SH-SY5Y (cell line): Measurements from ENCODE around the gene PALM.

Source experiments
- GATA2 ChIP-seq: IDR thresholded peaks from 2 replicates; pipeline ENCODE4 v1.6.1; 2011; ENCODE audit warnings: mild to moderate bottlenecking, low read depth, low read length
- GATA3 ChIP-seq: IDR thresholded peaks from 2 replicates; pipeline ENCODE4 v1.6.1; 2011; ENCODE audit warnings: low read depth, mild to moderate bottlenecking, low read length, moderate library complexity

The PALM gene

DNA sequence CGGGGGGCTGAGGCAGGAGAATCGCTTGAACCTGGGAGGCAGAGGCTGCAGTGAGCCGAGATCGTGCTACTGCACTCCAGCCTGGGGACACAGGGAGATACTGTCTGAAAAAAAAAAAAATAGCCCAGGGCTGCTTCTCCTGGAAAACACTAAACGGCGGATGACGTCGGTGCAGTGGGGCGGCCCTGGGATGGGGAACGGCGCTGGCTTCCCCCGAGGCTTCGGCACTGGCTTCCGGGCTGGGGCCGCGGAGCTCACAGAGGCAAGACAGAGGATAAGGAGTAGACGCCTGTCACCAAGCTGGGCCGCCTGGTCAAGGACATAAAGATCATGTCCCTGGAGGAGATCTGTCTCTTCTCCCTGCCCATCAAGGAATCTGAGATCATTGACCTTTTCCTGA lies 18.5 kb upstream of the PALM start:
- no peak for TF ChIP-seq GATA3

DNA sequence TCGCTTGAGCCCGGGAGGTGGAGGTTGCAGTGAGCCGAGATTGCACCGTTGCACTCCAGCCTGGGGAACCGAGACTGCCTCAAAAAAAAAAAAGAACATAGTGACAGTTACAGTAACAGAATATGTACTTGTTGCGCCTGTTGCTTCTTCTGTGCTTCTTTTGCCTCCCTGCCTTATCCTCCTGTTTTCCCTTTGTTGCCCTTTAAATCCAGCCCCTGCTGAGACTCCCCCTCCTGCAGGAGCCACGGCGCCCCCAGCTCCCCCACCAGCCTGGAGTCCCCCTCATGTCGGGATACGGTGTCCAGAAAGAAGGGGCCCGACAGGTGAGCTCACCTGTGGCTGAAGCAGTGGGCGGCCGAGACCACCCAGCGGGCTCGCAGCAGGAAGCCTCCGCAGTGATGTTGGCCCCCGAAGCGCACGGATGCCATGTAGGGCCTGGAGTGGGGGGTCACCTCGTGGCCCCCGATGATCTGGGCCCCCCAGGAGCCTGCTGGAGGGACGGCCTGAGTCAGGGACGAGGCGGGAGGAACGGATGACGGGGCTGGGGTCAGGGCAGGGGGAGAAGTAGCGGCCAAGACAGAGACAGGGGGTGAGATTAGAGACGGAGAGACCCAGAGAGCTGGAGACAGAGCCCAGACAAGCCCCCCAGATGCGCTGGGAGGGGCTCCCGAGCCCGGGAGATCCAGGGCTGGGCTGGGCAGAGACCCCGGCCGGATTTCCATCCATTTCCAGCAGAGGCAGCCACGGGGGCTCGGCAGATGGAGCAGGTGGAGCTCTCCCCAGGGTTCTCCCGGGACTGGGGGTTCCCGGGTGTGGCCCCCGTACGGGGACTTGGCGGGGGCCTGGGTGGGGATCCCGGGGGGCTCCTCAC lies 14.0 kb upstream of the PALM start:
- TF ChIP-seq GATA3 (no peak), GATA2 (no peak)

DNA sequence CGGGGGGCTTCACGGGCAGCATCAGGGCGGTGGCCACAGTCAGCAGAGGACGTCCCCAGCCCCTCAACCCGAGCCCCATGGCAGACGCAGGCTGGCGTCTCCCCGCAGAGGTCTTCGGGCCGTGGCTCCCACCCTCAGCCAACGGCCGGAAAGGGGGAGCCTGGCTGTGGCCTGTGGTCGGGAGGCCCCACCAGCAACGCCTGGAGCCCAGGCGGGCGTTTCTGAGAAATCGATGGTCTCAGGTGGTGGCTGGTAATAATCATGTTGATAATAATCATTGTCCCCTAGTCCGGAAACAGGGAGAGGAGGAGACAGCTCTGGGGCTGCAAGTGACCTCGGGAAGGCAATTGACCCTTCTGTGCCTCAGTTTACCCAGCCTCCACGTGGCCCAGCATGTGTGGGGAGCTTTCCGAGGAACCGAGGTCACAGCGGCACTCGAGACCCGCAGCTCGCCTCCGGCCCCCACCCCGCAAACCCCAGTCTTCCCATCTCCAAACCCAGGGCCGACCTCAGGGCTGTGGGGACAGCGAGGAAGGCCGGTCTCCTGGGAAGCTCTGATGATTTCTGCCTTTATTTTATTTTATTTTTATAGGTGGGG lies 13.3 kb upstream of the PALM start, which contains the start of gene PRSS57:
Gene PRSS57, minus strand, starts transcription at position 101 of the 598 bp plus-strand sequence. Its CDS starts 22 bp downstream, at position 79.
- TF ChIP-seq GATA3 (no peak), GATA2 (no peak)

DNA sequence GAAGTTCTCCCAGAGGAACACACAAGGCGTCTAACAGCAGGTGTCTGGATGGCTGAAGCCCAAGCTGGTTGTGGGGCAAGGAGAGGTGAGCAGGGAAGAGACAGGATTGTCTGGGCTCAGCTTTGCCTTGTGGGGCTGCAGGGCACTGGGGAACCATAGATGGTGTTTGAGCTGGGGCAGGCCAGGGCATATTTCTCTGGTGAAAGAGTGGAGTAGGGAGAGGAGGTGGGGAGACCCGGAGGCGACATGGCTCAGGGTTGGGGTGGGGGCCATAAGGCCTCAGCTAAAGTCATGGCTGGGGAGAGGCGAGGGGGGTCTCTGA lies 5.4 kb upstream of the PALM start:
- TF ChIP-seq GATA2 (no peak), GATA3 (no peak)

DNA sequence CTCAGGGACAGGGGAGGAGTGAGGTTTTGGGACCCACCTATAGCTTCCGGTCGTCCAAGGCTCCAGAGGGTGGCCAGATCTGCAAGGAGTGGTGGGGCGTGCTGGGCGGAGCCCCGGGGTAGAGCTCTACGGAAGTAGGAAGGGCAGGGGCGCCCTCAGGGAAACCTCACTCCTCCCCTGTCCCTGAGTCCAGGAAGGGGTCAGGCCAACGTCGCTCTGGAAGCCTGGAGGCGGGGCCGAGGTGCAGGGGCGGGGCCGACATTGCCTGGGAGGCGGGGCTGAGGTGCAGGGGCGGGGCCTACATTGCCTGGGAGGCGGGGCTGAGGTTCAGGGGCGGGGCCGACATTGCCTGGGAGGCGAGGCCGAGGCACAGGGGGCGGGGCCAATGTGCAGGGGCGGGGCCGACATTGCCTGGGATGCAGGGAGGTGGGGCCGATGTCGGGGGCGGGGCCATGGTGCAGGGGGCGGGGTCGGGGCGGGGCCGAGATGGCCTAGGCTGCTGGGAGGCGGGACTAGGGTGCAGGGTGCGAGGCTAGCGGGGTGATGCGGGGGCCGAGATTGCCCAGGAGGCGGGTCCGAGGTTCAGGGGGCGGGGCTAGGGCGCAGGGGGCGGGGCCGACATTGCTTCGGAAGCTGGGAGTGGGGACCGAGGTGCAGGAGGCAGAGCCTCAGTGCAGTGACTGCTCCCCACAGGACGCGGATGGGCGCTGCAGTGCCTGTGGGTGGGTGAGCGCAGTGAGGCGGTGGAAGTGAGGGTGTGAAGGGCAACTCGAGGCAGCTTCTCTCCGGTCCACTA lies 4.9 kb upstream of the PALM start:
- TF ChIP-seq GATA2: no peak
- no peak for TF ChIP-seq GATA3

DNA sequence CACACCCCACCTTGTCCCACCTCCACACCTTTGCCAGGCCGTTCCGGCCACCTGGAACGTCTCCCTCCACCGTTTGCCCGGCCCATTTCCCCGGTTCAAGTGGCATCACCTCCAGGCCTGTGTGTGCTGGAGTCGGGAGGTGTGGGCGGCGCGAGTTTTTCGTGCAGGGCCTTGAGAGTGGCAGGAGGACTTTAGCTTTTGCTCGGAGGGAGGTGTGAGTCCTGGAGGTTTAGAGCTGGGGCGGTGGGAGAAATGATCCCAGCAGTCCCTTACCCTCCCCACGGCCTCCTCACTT lies 4.3 kb upstream of the PALM start:
- TF ChIP-seq GATA3: no peak
- no peak for TF ChIP-seq GATA2

DNA sequence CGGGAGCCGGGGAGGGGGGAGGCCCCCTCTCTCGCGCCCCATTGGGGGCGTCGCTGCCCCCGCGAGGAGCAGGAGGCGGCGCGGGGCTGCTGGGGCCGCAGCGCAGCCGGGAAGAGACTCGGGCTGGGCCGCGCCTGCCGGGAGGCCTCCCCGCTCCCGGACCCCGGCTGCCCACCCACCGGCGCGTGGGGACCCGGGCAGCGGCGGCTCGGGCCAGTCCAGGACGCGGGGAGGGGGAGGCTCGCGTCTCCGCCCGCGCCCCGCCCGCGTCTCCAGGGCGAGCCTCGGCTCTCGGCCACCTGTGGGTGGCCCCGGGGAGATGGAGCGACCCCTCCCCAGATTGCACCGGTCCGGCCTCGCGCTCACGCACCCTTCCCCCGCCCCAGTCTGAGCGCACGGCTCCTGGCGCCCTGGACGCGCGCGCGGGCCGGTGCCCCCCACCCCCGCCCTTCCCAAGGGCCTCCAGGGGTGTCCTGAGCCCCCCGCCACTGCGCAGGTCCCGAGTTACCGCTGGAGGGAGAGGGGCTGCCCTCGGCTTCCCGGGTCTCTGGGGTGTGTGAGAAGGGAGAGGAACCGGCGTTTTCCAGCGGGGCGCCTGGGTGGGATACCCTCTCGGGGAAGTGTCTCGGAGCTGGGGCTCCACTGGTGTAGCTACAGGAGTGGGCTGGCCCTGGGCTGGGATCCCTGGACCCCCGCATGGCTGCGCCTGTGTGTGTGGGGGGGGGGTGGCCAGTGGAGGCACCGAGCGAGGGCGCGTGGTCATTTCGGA lies 645 bp downstream of the PALM start:
- TF ChIP-seq GATA3: no peak
- no peak for TF ChIP-seq GATA2

DNA sequence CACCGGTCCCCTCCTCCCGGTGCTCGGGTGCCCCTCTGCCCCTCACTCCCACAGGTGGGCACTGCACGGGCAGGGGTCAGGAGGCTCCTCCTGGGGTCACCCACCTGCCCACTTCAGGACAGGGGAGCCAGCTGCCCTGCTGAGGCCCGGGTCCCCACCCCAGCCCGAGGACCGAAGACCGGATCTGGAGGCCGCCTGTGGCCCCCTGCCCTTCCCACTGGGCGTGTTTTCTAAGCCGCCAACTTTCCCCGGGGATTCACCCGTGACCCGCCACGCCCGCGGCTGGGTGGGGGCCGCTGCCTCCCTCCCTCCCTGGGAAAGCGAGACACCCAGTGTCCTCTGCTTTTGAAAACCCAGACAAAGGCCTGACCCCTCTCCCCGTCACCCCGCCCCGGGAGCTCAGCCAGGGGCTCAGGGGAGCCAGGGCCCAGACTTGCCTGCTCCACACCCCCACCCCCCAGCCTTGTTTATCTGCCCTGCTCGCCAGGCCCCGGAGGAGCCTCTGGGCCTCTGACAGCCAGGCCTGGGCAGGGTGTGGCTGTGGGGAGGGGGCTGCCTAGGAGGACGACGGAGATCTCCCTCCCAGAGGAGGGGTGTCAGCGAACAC lies 1.3 kb downstream of the PALM start:
- TF ChIP-seq GATA2 (no peak), GATA3 (no peak)

DNA sequence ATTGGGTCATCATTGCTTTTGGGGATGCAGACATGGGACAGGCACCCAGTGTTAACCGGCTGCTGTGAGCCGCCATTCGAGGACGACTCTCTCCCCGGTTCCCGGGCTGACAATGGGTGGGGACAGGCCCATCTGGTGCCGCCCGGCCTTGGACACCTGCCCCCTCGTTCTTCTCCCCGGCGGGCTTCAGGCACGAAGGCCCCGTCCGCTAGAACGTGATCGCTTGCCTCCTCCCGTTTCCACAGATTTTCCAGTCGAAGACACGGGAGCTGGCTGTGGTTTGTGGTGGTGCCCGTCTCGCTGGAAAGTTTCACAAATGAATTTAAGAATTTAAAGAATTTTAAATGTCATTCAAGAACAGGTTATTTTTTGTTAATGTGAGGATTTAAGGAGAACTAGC lies 2.0 kb downstream of the PALM start:
- TF ChIP-seq GATA3 (no peak), GATA2 (no peak)

DNA sequence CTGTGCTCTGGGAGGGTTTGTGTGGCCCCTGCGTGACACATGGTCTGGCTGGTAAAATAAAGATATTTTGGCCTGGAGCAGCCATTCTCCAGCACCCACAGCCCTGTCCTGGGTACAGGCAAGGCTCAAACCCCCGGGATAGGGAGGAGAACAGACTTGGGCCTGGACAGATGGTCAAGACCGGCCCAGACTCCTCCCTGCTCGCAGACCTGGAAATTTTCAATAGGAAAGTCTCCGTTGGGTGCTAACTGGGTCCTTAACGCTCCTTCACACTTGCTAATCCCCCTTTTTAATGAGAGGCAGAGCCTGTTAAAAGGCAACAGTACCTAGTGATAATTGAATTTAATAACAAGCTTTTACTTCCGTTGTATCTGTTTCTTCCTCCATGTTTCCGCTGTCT lies 2.5 kb downstream of the PALM start:
- TF ChIP-seq GATA3 (no peak), GATA2 (no peak)

DNA sequence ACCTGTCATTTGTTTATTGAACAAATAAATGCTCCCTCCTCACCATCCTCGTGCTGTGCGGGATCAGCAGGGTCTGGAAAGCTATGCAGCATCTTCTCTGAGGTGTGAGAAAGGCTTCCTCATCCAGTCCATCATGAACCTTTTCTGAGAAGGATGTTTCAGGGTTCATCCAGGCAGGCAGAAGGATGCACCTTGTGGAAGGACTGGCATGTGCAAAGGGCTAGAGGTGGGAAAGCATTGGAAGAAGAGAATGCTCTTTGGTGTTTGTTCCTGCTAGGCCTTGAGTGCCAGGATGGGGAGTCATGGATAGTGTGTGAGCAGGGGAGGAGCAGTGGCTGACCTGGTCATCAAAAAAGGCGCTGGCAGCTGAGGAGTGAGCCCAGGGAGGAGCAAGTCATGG lies 6.6 kb downstream of the PALM start:
- TF ChIP-seq GATA2 (no peak), GATA3 (no peak)

DNA sequence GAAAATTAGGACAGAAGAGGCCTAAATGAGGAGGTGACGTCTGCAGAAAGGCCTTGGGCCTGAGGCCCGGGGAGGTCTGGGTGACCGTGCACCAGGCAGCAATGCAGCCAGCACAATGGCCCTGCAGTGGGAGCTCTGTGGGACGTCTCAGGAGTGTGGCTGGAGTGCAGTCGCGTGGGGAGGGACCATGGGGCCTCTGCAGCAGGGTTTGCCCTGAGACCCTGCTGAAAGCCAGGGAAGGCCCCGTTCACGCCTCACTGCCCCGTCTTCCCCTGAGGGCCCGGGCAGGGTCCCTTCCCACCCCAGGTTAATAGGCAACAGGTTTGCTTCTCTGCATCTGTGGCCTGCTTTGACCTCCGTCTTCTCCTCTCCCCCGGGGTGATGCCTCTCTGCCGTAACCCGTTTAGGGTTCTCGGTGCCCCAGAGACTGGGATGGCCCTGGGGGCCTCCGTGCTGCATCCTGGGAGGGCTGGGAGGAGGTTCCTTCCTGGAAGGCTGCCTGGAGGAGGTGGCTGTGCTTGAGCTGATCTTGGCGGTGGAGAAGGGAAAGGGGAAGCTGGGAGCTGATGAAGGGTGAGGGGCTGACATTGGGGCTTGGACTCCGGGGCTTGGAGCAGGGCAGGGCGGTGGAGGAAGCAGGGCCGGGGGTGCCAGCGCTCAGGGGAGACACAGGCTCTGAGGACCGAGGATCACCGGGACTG lies 9.7 kb downstream of the PALM start:
- no peak for TF ChIP-seq GATA3
- TF ChIP-seq GATA2: no peak

DNA sequence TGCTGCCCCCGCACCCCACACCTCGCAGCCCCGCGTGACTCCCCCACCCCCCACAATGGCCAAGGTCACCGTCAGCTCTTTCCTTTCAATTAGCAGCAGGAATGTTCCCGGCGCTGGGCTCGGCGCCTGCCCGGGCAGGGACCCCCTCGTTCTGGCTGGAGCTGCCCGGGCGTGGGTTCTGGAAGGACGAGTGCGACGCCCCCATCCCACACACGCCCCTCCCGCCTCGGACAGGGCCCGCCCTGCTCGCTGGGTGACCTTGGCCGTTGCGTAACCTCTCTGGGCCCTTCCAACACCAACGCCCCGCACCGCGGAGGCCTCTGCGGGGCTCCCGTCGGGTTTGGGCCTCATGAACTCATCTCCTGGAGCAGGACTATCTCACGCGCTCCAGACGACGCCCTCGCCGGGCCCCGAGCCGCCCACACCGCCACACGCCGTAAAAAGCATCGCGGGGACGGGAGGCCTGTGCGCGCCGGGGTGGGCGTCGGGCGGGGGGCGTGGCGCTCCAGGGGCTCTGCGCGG lies 10.3 kb downstream of the PALM start:
- TF ChIP-seq GATA2: no peak
- TF ChIP-seq GATA3: no peak

DNA sequence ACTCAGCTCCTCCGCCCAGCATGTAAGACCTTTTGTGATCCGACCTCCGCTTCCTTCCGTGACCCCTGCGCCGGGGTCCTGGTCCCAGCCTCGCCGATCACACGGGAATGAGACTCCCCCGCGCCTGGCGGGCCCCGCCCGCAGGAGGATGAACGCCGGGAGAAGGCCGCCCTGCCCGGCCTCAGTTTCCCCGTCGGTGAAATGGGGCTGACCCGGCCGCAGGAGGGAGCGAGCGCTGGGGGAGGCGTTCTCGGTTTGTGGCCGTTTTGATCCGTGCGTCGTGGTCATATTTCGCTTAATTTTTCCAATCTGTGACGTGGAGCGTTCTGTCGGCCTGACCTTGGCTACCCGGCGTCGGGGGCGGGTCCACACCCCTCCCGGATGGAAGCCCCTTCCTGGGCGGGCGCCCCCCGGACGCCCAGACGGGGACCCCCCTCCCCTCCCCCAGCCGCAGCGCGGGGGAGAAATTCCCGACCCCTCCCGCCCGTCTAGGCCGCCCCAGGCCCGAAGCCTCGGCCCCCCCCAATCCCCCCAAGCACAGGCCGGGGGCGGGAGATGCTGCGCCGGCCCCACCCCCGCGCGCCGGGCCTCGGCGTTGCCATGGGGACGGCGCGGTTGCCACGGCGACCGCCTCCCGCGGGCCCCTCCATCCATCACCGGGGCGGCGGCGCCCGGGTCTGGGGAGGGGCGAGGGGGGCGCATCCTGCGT lies 11.1 kb downstream of the PALM start:
- no peak for TF ChIP-seq GATA2
